Karpas-422 (cell line): ENCODE data around the gene UQCC3. TPM values are rescaled to one million over a fixed set of nuclear protein-coding genes. Genes with fewer than 3 reads are reported as not detected.
"Not testable (repeated sequence)": the region's sequence is repeated elsewhere in the genome, so short reads cannot be mapped to it uniquely, and the experiment has no call there.

ENCODE experiments used
- DNase-seq: peaks from one replicate; pipeline ENCODE4 v3.0.0-alpha.2; 2015
- H2AFZ ChIP-seq: fragments of 200-600 bp; sonication (generic); 2 replicates; pipeline ENCODE4 v1.6.1; 2014; ENCODE audit warnings: antibody characterized with exemption, low read length, mixed read lengths
- H3K27ac ChIP-seq: fragments of 200-600 bp; sonication (generic); 2 replicates; pipeline ENCODE4 v1.5.1; 2014; ENCODE audit warnings: mild to moderate bottlenecking, low read length, moderate library complexity
- H3K27me3 ChIP-seq: fragments of 200-600 bp; sonication (generic); 2 replicates; pipeline ENCODE4 v1.6.1; 2014; ENCODE audit warnings: low read length, mixed read lengths
- H3K36me3 ChIP-seq: fragments of 200-600 bp; sonication (generic); 2 replicates; pipeline ENCODE4 v1.6.1; 2014; ENCODE audit warnings: low read length, mixed read lengths; ENCODE audit not compliant: insufficient read depth
- H3K4me1 ChIP-seq: fragments of 200-600 bp; sonication (generic); 2 replicates; pipeline ENCODE4 v1.6.1; 2014; ENCODE audit warnings: mild to moderate bottlenecking, low read length, mixed read lengths
- H3K4me2 ChIP-seq: fragments of 200-600 bp; sonication (generic); 2 replicates; pipeline ENCODE4 v1.6.1; 2014; ENCODE audit warnings: low read length, low read depth, mild to moderate bottlenecking; ENCODE audit not compliant: poor library complexity, severe bottlenecking
- H3K4me3 ChIP-seq: fragments of 200-600 bp; sonication (generic); 2 replicates; pipeline ENCODE4 v1.5.1; 2014; ENCODE audit warnings: mild to moderate bottlenecking, antibody characterized with exemption, low read length, mixed read lengths
- H3K79me2 ChIP-seq: fragments of 200-600 bp; sonication (generic); 2 replicates; pipeline ENCODE4 v1.6.1; 2014; ENCODE audit warnings: mild to moderate bottlenecking, low read length, mixed read lengths
- H3K9ac ChIP-seq: fragments of 200-600 bp; sonication (generic); 2 replicates; pipeline ENCODE4 v1.6.0; 2014; ENCODE audit warnings: low read length
- H3K9me2 ChIP-seq: fragments of 200-600 bp; sonication (generic), shearing (Covaris generic); replicated peaks from 2 replicates; pipeline ENCODE4 v1.6.0; 2014; ENCODE audit warnings: mild to moderate bottlenecking, low read length, moderate library complexity; ENCODE audit not compliant: insufficient read depth
- H3K9me3 ChIP-seq: fragments of 300-700, 200-600 bp; sonication (generic); 2 replicates; pipeline ENCODE4 v1.6.1; 2014; ENCODE audit warnings: low read length, mixed read lengths
- H4K20me1 ChIP-seq: fragments of 200-600 bp; sonication (generic); 2 replicates; pipeline ENCODE4 v1.6.1; 2014; ENCODE audit warnings: mild to moderate bottlenecking, antibody characterized with exemption, low read length, low read depth; ENCODE audit not compliant: insufficient read depth
- total RNA-seq: library from RNA; depleted of rRNA; stranded (reverse); fragments of >200 nt; shearing (Covaris generic); gene quantifications from 2 replicates; pipeline ENCODE4 v1.2.3, GENCODE V29; 2014; ENCODE audit warnings: low replicate concordance

The UQCC3 gene
- total RNA-seq, 1 experiment from 2014 or later, result 13.9 TPM

DNA sequence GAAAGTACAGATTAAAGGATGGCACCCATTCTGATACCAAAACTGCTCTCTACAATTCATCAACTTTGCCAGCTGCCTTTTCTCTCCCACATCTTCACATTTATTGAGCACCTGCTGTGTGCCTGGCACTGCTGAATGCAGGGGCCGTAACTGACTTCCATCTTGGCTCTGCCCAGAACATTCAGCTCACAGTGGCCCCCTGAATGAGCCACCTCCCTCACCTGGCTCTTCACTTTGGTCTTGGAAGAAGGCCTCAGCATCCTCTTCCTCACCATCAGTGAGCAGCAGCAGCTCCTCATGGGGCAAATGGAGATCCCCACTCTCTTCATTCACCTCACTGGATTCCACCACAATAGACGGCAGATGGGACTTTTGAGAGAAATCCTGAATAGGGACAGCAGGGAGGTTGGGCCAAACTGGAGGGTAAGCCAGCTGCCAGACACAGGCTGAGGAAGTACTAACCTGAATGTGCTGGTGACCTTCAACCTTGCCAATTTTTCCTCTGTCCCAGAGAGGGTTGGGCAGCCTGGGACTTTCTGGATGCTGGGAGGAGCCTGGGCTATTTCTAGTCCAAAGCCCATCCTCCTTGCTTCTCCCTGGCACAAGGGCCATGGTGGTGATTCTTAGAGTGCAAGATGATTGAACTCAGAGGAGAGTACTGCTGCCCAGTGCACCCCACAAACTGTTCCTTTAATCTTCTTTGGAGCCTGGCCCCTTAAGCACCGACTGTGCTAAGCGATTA, 1.9 kb upstream of the UQCC3 start:
- peaks cover 9% of the 10 kb centered on the region; the same call in 1 of the 2 replicates for H3K36me3 ChIP-seq
- H3K79me2 ChIP-seq, result peaks cover 77% of the 10 kb centered on the region

DNA sequence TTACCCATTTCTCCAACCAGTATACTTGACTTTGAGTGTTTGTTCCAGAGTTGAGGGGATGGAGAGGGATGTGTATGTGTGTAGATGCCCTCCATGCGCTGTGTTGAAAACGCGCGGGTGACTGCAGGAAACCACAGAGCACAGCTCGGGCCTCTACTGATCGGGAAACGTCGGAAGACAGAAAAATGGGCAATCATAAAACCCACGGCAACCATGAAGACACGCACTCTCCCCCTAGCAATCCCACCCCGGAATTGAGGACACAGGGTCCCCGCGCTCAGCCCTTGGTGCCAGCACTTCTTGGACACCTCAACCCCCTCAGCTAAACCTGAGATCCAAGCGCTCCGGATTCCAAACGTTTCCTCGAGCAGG, 251 bp upstream of the UQCC3 start:
- Histone ChIP-seq H3K36me3 (peaks cover 8% of the 10 kb centered on the region; the same call in 1 of the 2 replicates), H3K27me3 (no peaks in the 10 kb centered on the region), H2AFZ (no peak overlapping the region), H3K9me2 (no peaks in the 10 kb centered on the region), H4K20me1 (no peaks in the 10 kb centered on the region), H3K4me3 (peak overlapping the region; percentile 95), H3K79me2 (peaks cover 64% of the 10 kb centered on the region), H3K9ac (peak overlapping the region; percentile 96), H3K27ac (peak overlapping the region; percentile 88), H3K4me2 (peak overlapping the region; percentile 93), H3K4me1 (peaks cover 42% of the 10 kb centered on the region), H3K9me3 (no peaks in the 10 kb centered on the region)
- no peak for DNase-seq

More for the DNA sequence above, 1.9 kb upstream of the UQCC3 start:
- Histone ChIP-seq H3K4me1 (peaks cover 49% of the 10 kb centered on the region), H3K9me2 (no peaks in the 10 kb centered on the region), H3K9ac (peak overlapping the region; percentile 14; the same call in 1 of the 2 replicates), H3K27ac (peak overlapping the region; percentile 42; the same call in 1 of the 2 replicates), H3K4me2 (peak overlapping the region; percentile 93), H3K4me3 (no peak overlapping the region), H2AFZ (no peak overlapping the region), H4K20me1 (no peaks in the 10 kb centered on the region; the same call in 1 of the 2 replicates), H3K27me3 (no peaks in the 10 kb centered on the region), H3K9me3 (no peaks in the 10 kb centered on the region)
- DNase-seq, result no peak

DNA sequence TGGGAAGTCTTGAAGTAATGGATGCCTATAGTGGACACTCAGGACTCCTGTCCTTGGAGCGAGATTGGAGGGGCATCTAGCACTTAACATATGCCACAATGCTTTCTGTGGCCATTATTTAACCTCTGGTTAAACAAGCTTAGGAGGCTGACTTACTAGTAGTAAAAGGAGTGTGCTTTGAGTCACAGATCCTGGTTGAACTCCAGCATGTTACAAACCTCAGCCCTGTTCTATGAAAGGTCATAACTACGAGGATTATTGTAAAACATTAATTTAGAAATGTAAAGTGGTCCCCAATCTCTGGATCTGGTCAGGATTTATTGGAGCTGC, 1.7 kb downstream of the UQCC3 start:
- no peaks in the 10 kb centered on the region for H3K9me2 ChIP-seq
- H3K79me2 ChIP-seq, result peaks cover 68% of the 10 kb centered on the region
- H3K36me3 ChIP-seq, result peaks cover 9% of the 10 kb centered on the region; the same call in 1 of the 2 replicates
- no peaks in the 10 kb centered on the region for H3K27me3 ChIP-seq
- no peaks in the 10 kb centered on the region; the same call in 1 of the 2 replicates for H4K20me1 ChIP-seq
- peak overlapping the region; percentile 96 for H3K9ac ChIP-seq
- no peak for DNase-seq
- H3K4me2 ChIP-seq, result peak overlapping the region; percentile 93
- no peak overlapping the region for H2AFZ ChIP-seq
- peak overlapping the region; percentile 95 for H3K4me3 ChIP-seq
- H3K27ac ChIP-seq, result no peak overlapping the region
- H3K4me1 ChIP-seq, result peaks cover 42% of the 10 kb centered on the region
- H3K9me3 ChIP-seq, result no peaks in the 10 kb centered on the region

DNA sequence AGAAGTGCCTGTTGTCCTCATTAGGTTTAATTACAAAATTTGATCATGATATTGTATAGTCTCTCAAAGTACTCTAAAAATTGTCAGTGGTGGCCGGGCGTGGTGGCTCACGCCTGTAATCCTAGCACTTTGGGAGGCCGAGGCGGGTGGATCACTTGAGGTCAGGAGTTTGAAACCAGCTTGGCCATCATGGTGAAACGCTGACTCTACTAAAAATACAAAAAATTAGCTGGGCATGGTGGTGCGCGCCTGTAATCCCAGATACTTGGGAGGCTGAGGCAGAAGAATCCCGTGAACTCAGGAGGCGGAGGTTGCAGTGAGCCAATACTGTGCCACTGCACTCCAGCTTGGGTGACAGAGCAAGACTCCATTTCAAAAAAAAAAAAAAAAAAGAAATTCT, 3.9 kb downstream of the UQCC3 start:
- not testable (repeated sequence) for H3K4me3 ChIP-seq, H3K27me3 ChIP-seq, H4K20me1 ChIP-seq, DNase-seq, H3K9ac ChIP-seq, H3K9me3 ChIP-seq, H3K9me2 ChIP-seq, H3K36me3 ChIP-seq, H2AFZ ChIP-seq, H3K4me2 ChIP-seq, H3K27ac ChIP-seq
- H3K4me1 ChIP-seq, result peaks cover 43% of the 10 kb centered on the region
- peaks cover 67% of the 10 kb centered on the region for H3K79me2 ChIP-seq

DNA sequence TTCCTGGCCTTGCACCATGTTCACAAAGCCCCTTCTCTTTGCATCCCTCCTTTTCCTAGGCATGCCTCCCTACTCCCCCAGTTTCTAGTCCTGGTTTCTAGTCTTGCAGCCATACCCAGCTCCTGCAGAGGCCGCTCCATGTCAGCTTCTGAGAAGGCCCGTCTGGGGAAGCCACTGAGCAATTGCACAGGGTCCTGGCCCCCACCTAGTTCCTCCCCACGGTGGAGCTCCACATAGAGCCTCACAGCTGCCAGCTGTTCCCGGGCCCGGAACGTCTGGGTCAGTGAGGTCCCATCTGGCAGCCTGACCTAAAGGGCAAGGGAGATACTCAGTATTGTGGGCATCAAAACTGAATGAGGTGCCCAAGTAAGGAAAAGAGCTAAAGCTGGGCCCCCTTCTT, 5.2 kb downstream of the UQCC3 start:
- no peak overlapping the region for H2AFZ ChIP-seq
- peak overlapping the region; percentile 100 for H3K4me2 ChIP-seq
- no peak overlapping the region; the same call in 1 of the 2 replicates for H3K4me3 ChIP-seq
- H3K9me3 ChIP-seq, result no peaks in the 10 kb centered on the region
- peak; percentile 33 for DNase-seq
- H4K20me1 ChIP-seq, result no peaks in the 10 kb centered on the region; the same call in 1 of the 2 replicates
- H3K36me3 ChIP-seq, result peaks cover 9% of the 10 kb centered on the region; the same call in 1 of the 2 replicates
- no peak overlapping the region for H3K27ac ChIP-seq
- no peaks in the 10 kb centered on the region for H3K27me3 ChIP-seq
- H3K4me1 ChIP-seq, result peaks cover 42% of the 10 kb centered on the region
- H3K79me2 ChIP-seq, result peaks cover 55% of the 10 kb centered on the region
- H3K9me2 ChIP-seq, result no peaks in the 10 kb centered on the region
- H3K9ac ChIP-seq, result peak overlapping the region; percentile 97; the same call in 1 of the 2 replicates

DNA sequence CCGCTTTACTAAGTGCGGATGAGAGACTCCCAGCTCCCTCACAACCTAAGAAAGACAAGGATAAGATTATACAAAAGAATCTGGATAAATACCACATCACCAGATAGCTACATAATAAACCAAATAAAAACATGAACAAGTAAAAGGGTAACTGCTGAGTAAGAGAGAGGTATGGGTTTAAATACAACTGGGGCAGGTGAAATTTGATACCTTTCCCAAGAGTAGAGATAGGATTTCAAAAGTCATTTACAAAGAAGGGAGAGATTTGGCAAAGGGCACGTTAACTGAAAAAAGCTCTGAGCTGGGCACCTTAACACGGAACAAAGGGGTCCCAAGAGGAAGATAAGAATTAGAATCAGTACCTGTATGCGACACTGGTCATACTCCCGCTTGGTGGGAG, 5.7 kb downstream of the UQCC3 start:
- Histone ChIP-seq H3K79me2 (peaks cover 51% of the 10 kb centered on the region), H3K4me2 (peak overlapping the region; percentile 100), H3K9ac (peak overlapping the region; percentile 97), H3K4me1 (peaks cover 42% of the 10 kb centered on the region), H3K27ac (no peak overlapping the region), H2AFZ (no peak overlapping the region), H3K27me3 (no peaks in the 10 kb centered on the region), H3K36me3 (peaks cover 9% of the 10 kb centered on the region; the same call in 1 of the 2 replicates), H3K4me3 (peak overlapping the region; percentile 98; the same call in 1 of the 2 replicates), H4K20me1 (no peaks in the 10 kb centered on the region; the same call in 1 of the 2 replicates), H3K9me2 (no peaks in the 10 kb centered on the region), H3K9me3 (no peaks in the 10 kb centered on the region)
- DNase-seq, result peak; percentile 34

DNA sequence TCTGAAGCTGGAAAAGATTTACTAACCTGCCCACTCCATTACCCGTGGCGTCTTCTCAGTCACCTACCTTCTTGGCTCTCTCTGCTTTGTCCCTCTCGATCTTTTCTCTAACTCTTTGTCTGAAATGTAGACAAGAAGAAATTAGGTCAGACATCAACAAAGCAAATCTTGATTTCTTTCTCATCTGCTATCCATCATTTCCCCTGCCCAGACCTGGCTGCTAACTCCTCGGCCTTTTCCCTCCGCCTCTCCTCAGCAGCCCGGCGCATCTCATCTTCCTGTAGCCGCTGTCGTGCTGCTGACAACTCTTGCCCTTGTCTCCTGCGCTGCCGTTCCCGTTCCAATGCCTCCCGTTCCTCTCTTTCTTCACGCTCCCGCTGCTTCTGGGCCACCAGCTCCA, 6.2 kb downstream of the UQCC3 start:
- Histone ChIP-seq H3K79me2 (peaks cover 47% of the 10 kb centered on the region), H3K4me1 (peaks cover 38% of the 10 kb centered on the region), H3K9me3 (no peaks in the 10 kb centered on the region), H3K4me3 (peak overlapping the region; percentile 98), H3K27me3 (no peaks in the 10 kb centered on the region), H3K9ac (peak overlapping the region; percentile 97), H3K4me2 (peak overlapping the region; percentile 100), H3K9me2 (no peaks in the 10 kb centered on the region), H3K36me3 (peaks cover 9% of the 10 kb centered on the region; the same call in 1 of the 2 replicates), H4K20me1 (no peaks in the 10 kb centered on the region; the same call in 1 of the 2 replicates), H3K27ac (no peak overlapping the region), H2AFZ (no peak overlapping the region)
- peak; percentile 38 for DNase-seq

DNA sequence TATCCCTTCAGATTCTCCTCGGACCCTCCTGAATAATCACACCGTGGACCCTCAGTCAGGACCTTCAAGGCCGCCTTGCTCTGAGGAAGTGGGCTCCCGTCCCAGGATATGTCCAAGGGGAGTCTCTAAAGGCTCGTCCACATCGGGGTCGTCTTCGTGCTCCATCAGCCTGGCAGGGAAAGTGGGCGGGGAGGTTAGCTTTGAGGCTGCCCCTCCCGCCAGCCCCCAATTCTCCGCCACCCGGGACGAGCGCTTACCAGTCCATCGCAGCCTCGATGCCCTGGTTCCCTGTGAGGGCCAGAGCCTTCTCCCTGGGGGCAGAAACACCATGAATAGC, 6.9 kb downstream of the UQCC3 start:
- peak overlapping the region; percentile 100 for H3K4me2 ChIP-seq
- H3K36me3 ChIP-seq, result peaks cover 9% of the 10 kb centered on the region; the same call in 1 of the 2 replicates
- H3K4me1 ChIP-seq, result peaks cover 31% of the 10 kb centered on the region
- H3K9me3 ChIP-seq, result no peaks in the 10 kb centered on the region
- H3K9ac ChIP-seq, result peak overlapping the region; percentile 97
- H4K20me1 ChIP-seq, result no peaks in the 10 kb centered on the region; the same call in 1 of the 2 replicates
- H3K4me3 ChIP-seq, result peak overlapping the region; percentile 98
- H3K27ac ChIP-seq, result peak overlapping the region; percentile 73
- no peaks in the 10 kb centered on the region for H3K9me2 ChIP-seq
- peaks cover 40% of the 10 kb centered on the region for H3K79me2 ChIP-seq
- peak; percentile 54 for DNase-seq
- H2AFZ ChIP-seq, result no peak overlapping the region
- H3K27me3 ChIP-seq, result no peaks in the 10 kb centered on the region
